GM13976 (cell line): Measurements from ENCODE around the gene DNASE2B.

Experiments
- DNase-seq: peaks from one replicate; pipeline ENCODE4 v3.0.0; 2012; ENCODE audit warnings: low spot score
- in situ Hi-C: fragments of 300-500 bp; cut with MboI; formaldehyde crosslinking; loops from one replicate; pipeline ENCODE4 v1.12.0; 2022; ENCODE audit warnings: low sequenced_read_pairs, mixed read lengths, inconsistent platforms; ENCODE audit not compliant: unreplicated experiment
- TF ChIP-seq, protein P1 (sequence below): IDR thresholded peaks from 2 replicates; pipeline ENCODE4 v1.5.1; 2012; ENCODE audit warnings: borderline replicate concordance, mild to moderate bottlenecking; ENCODE audit not compliant: insufficient read depth; ENCODE audit errors: extremely low read depth, missing control alignments, control extremely low read depth

Gene DNASE2B

GRCh38 chr1:84407958-84408422, 9.7 kb downstream of the DNASE2B start:
- TF ChIP-seq, protein P1, sequence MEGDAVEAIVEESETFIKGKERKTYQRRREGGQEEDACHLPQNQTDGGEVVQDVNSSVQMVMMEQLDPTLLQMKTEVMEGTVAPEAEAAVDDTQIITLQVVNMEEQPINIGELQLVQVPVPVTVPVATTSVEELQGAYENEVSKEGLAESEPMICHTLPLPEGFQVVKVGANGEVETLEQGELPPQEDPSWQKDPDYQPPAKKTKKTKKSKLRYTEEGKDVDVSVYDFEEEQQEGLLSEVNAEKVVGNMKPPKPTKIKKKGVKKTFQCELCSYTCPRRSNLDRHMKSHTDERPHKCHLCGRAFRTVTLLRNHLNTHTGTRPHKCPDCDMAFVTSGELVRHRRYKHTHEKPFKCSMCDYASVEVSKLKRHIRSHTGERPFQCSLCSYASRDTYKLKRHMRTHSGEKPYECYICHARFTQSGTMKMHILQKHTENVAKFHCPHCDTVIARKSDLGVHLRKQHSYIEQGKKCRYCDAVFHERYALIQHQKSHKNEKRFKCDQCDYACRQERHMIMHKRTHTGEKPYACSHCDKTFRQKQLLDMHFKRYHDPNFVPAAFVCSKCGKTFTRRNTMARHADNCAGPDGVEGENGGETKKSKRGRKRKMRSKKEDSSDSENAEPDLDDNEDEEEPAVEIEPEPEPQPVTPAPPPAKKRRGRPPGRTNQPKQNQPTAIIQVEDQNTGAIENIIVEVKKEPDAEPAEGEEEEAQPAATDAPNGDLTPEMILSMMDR: no peak
- no peak for DNase-seq
- in situ Hi-C loops: no loop called here

GRCh38 chr1:84409888-84410287, 11.6 kb downstream of the DNASE2B start:
- in situ Hi-C loops: no loop called here
- TF ChIP-seq, protein P1: no peak
- DNase-seq: no peak

DNA sequence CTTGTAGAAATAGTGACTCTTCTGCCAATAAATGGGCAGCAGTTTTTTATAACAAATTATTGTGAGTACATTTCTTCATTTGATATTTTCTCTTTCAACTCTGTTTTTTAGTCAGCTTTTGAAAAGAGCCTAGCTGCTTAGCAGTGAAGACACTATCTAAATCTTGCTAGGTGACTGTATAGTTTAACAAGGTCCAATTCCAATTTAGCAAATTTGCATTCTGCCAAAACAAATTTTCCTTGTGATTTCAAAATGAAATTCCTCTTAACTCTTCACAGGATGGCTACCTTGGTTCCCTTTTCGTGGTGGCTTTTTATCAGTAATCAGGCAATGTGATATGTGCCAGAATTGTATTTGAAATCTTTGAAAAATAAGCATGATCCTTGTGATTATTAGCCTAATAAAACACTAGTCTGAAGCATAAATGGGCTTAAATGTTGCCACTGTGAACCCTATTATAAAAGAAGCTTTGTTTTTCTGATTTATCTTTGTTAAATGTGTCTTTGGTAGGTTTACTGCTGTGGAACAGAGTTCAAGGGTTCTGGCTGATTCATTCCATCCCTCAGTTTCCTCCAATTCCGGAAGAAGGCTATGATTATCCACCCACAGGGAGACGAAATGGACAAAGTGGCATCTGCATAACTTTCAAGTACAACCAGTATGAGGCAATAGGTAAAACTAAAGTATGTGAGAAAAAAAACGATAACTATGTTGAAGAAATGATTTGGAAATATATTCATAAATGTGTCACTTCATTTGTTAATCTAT, 12.2 kb downstream of the DNASE2B start:
- TF ChIP-seq, protein P1: no peak
- no peak for DNase-seq
- in situ Hi-C loops: no loop called here

- DNase-seq: no peak
- TF ChIP-seq, protein P1: no peak
- in situ Hi-C loops: no loop called here
Observed at GRCh38 chr1:84412316-84412942, 14.1 kb downstream of the DNASE2B start.

DNA sequence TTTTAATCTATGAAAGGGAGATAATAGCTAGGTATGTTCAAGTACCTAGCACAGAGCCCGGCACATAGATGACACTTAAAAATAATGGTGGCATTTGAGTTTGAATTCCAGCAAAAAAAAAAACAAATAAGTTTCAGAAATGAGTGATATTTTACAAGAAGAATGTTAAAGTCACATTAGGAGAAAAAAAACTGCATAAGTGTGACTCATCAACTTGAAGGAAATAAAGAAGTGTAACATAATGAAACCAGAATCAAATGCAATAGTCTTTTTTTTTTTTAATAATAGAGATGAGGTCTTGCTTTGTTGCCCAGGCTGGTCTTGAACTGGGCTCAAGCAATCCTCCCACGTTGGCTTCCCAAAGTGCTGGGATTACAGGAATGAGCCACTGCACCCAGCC, 17.1 kb downstream of the DNASE2B start:
- in situ Hi-C loops: no loop called here
- DNase-seq: no peak
- TF ChIP-seq, protein P1: no peak

- DNase-seq: no peak
- TF ChIP-seq, protein P1: no peak
- in situ Hi-C loops: no loop called here
Observed at GRCh38 chr1:84422909-84423308, 24.6 kb downstream of the DNASE2B start.
